HG02588 (cell line): Measurements from ENCODE around the gene PLA2G7.

Experiments
- ATAC-seq: cut with Tn5 transposase; IDR thresholded peaks from one replicate; pipeline ENCODE4 v1.9.1; 2021; ENCODE audit warnings: mild to moderate bottlenecking, moderate library complexity; ENCODE audit not compliant: unreplicated experiment

The PLA2G7 gene

GRCh38 chr6:46690141-46690755 lies 44.9 kb downstream of the PLA2G7 start:
- no peak for ATAC-seq

GRCh38 chr6:46689657-46690056 lies 45.5 kb downstream of the PLA2G7 start:
- ATAC-seq, result no peak

GRCh38 chr6:46688966-46689335 lies 46.2 kb downstream of the PLA2G7 start:
- no peak for ATAC-seq

- ATAC-seq, result no peak
These were observed 46.8 kb downstream of the PLA2G7 start for GRCh38 chr6:46688117-46688965.

- no peak for ATAC-seq
These were observed 47.5 kb downstream of the PLA2G7 start, which contains the start of gene TDRD6 for GRCh38 chr6:46687619-46688097. Gene TDRD6 (plus strand): TSS chr6:46687885. CDS start chr6:46688129, 244 bp downstream.

GRCh38 chr6:46684771-46685170 lies 50.4 kb downstream of the PLA2G7 start:
- ATAC-seq, result no peak

GRCh38 chr6:46677314-46677654 lies 57.9 kb downstream of the PLA2G7 start:
- no peak for ATAC-seq

- no peak for ATAC-seq
These were observed 58.4 kb downstream of the PLA2G7 start for GRCh38 chr6:46676604-46677313.

- no peak for ATAC-seq
These were observed 60.8 kb downstream of the PLA2G7 start for GRCh38 chr6:46674410-46674809.

GRCh38 chr6:46667377-46667776 lies 67.8 kb downstream of the PLA2G7 start:
- ATAC-seq, result no peak

- ATAC-seq, result no peak
These were observed 73.7 kb downstream of the PLA2G7 start for GRCh38 chr6:46661483-46661882.

- ATAC-seq, result no peak
These were observed 77.5 kb downstream of the PLA2G7 start for GRCh38 chr6:46657642-46658041.

GRCh38 chr6:46655803-46656202 lies 79.4 kb downstream of the PLA2G7 start:
- ATAC-seq, result no peak
